Umbilical cord (tissue), 2 donors: ENCODE results near the gene KRTAP2-1. TPM values are rescaled to one million over a fixed set of nuclear protein-coding genes. Genes with fewer than 3 reads are reported as not detected.
"Not testable (repeated sequence)": the region's sequence is repeated elsewhere in the genome, so short reads cannot be mapped to it uniquely, and the experiment has no call there.

Source experiments
- DNase-seq: peaks from one replicate; pipeline ENCODE4 v3.0.0-alpha.2; 2015; ENCODE audit warnings: low spot score
- total RNA-seq: library from RNA; depleted of rRNA; stranded (reverse); fragments of >200 nt; gene quantifications from one replicate; pipeline ENCODE4 v1.2.3, GENCODE V29; 2014; ENCODE audit warnings: low replicate concordance; ENCODE audit not compliant: insufficient read depth

Gene KRTAP2-1
- total RNA-seq, 1 donor from 2014 or later, result not detected

- DNase-seq, result no peak
These were observed 10.4 kb upstream of the KRTAP2-1 start for GRCh38 chr17:41057547-41057946.

GRCh38 chr17:41055130-41055529 lies 8.0 kb upstream of the KRTAP2-1 start, which contains the start of gene KRTAP2-2:
TSS of gene KRTAP2-2 (minus strand) at chr17:41055230. CDS start at chr17:41055211, 19 bp downstream.
- not testable (repeated sequence) for DNase-seq

GRCh38 chr17:41054556-41054955 lies 7.4 kb upstream of the KRTAP2-1 start:
- not testable (repeated sequence) for DNase-seq

- DNase-seq, result no peak
These were observed 6.9 kb upstream of the KRTAP2-1 start for GRCh38 chr17:41054025-41054424.

DNA sequence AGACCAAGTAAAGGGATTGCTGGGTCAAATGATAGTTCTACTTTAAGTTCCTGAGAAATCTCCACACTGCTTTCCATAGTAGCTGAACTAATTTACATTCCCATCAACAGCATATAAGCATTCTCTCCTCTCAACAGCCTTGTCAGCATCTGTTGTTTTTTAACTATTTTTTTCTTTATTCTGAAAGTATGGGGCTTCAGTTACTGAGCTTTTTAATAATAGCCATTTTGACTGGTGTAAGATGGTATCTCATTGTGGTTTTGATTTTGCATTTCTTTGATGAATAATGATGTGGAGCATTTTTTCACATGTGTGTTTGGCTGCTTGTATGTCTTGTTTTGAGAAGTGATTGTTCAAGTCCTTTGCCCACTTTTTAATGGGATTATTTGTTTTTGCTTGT lies 5.5 kb upstream of the KRTAP2-1 start:
- DNase-seq, result no peak

DNA sequence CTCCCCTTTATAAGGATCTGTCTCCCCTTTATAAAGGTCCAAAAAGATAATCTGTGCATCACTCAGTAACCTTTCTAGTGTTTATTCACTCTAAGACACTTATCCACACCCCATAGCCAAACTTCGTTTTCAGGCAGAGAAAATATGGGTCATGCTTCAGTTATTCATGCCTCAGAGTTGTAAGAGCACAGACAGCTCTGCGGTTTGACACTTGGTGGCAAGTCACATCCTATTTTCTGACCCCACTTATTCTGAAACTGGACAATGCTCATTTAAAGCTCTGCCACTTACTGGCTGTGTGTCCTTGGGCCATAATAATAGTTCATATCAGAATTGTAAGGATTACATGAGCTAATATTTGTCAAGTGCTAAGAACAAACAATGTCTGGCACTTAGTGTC lies 2.0 kb upstream of the KRTAP2-1 start:
- DNase-seq, result no peak

- no peak for DNase-seq
These were observed 1.3 kb upstream of the KRTAP2-1 start for GRCh38 chr17:41048441-41048840.

DNA sequence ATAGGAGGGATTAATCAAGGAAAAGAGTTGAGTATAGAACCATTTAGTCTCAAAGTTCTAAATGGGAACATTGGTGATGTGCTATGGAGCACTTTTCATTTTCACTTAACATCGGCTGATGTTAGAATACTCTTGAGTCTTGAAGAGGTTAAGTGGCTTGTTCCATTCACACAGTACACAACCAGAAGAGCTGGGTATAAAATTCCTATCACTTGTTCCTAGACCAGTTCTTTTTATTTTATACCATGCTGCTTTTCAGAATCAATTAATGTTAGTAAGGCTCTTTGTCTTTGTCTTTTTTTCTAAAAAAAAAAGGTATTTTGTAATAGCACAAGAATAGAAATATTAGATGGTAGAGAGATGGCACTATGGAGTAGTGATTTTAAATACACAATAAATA lies 4.2 kb downstream of the KRTAP2-1 start:
- no peak for DNase-seq

- DNase-seq, result not testable (repeated sequence)
These were observed 6.1 kb downstream of the KRTAP2-1 start, which contains the start of gene KRTAP1-1 for GRCh38 chr17:41040783-41041571. TSS of gene KRTAP1-1 (minus strand) at chr17:41041450. CDS start at chr17:41041397, 53 bp downstream.

DNA sequence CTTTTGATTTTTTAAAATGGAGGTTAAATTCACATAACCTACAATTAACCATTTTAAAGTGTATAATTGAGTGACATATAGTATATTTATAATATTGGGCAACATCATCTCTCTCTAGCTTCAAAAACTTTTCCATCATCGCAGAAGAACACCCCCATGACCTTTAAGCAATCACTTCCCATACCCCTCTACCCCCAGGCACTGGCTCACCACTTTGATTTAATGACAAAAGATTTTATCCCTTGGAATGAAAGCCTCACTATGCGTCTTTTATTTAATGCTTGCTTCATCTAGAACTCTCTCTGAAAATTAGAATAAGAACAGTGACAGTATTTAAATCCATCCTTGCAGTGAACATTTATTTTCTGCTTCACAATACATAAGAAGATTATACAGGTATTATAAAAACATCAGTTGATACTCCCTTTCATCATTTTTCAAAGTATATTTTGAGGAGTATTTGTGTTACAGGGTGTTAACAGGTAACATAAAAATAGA lies 9.2 kb downstream of the KRTAP2-1 start:
- DNase-seq, result no peak

GRCh38 chr17:41034346-41034935 lies 12.7 kb downstream of the KRTAP2-1 start, which contains the start of gene KRTAP1-3:
TSS of gene KRTAP1-3 (minus strand) at chr17:41034874. CDS start at chr17:41034821, 53 bp downstream.
- not testable (repeated sequence) for DNase-seq

- DNase-seq, result no peak
These were observed 17.4 kb downstream of the KRTAP2-1 start, which contains the start of gene KRTAP1-4 for GRCh38 chr17:41029633-41030245. TSS of gene KRTAP1-4 (minus strand) at chr17:41030195. CDS start at chr17:41030078, 117 bp downstream.

GRCh38 chr17:41026715-41027471 lies 20.2 kb downstream of the KRTAP2-1 start, which contains the start of gene KRTAP1-5:
TSS of gene KRTAP1-5 (minus strand) at chr17:41027208. CDS start at chr17:41027155, 53 bp downstream.
- DNase-seq, result no peak

DNA sequence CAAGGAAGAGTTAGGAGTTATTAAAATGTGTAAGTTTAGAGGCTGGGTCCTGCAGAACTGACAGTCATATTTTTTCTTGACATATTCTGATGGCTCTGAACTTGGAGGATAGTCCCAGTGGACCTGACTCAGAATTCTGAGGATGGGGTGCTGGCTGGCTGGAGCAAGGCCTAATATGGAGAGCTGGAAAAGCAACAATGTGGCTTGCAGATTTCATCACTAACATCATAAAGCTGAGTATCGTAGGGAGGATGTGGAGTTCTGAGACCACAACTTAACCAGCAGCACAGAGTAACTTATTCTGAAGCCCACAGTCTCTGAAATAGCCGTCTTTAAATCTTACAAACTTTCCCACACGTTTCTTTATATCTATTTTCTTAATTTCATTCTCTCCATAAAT lies 22.4 kb downstream of the KRTAP2-1 start:
- no peak for DNase-seq

DNA sequence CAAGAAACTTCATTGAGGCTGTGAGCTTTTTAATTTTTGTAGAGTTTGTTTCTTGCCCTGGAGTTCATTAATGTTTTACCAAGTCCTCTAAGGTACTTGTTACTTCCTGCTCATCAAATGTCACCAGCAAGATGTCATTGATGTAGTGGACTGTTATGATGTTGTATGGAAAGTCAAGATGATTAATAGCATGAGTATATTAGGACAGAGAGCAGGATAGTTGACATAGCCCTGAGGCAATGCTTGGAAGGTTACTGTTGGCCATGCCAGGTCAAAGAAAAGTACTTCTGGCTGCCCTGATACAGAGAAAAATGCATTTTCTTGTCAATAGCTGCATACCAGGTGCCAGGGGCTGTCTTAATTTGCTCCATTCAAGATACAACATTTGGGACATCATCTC lies 26.8 kb downstream of the KRTAP2-1 start:
- no peak for DNase-seq

DNA sequence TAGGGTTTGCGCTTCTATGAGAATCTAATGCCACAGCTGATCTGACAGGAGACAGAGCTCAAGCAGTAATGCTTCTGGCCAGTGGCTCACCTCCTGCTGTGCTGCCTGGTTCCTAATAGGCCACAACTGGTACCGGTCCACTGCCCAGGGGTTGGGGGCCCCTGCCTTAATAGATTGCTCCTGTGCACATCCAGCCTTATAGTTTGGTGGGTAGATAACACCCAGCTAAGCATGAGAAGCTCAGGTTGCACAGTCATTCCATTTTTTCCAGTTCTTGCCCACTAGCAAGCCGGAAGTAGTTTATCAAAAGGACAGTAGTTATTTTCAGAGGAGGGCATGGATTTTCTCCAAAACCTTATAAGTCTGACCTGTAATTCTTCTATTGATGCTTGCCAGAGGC lies 27.7 kb downstream of the KRTAP2-1 start:
- DNase-seq, result no peak

DNA sequence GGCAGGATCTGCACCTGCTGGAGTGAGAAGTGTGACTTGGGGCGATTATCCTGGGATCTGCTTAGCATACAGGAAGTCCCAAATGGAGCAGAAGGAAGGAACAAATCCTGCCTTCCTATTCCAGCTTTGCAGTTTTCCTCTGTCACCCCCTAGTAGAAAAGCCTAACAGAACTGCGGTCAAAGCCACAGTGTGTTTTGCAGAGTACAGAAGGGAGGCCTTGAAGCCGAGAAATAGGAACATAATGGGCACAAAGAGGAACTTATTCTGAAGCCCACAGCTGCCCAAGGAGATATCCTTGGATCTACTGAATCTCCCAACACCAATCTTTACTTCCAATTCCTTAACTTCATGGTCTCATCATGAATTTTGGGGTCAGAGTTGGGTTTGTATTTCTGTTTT lies 28.6 kb downstream of the KRTAP2-1 start:
- no peak for DNase-seq

DNA sequence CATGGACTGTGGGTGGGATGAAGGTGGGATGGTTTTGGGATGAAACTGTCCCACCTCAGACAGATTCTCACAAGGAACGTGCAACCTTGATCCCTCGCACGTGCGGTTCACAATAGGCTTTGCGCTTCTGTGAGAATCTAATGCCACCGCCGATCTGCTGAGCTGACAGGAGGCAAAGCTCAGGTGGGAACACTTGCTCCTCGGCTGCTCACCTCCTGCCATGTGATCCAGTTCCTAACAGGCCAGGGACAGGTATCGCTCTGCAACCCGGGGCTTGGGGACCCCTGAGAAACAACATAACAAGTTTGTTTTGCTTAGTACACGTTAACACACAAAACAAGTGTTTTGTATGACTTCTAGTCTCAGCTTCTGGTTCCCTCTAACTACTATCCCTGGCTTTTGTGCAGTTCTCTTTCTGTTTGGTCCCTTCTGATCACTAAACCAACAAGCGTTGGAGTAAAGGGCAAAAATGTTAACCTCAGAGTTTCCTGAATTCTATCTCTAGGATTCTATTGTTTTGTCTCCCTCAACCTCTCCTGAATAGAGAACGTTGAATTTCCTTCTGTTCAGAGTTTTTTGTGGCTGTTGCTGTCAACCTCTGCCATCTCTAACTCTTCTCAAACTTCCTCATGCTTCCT lies 30.4 kb downstream of the KRTAP2-1 start:
- DNase-seq, result no peak

- DNase-seq, result no peak
These were observed 31.7 kb downstream of the KRTAP2-1 start for GRCh38 chr17:41015454-41015853.

- no peak for DNase-seq
These were observed 33.5 kb downstream of the KRTAP2-1 start for GRCh38 chr17:41013606-41014005.

GRCh38 chr17:41013181-41013580 lies 33.9 kb downstream of the KRTAP2-1 start:
- no peak for DNase-seq
